ENCODE data around the gene MEOX2.

DNA sequence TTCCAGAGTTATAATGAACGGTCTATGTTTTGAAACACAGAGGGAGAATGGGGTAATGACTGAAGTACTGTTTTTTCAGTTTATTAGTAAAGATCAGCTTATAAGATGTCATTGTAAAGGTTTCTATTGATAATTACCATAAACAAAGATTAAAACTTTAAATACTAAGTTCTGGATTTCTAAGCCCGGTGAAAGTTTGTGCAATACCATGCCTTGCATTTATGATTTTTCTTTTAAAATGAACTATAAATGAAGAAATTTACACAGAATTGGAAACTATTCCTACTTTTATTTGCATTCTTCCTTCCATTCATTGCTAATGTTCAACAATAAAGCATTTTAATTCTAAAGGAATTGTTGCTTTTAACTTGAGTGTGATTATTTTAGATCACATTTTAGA lies 4.9 kb downstream of the MEOX2 start:
- TF ChIP-seq, protein P1, sequence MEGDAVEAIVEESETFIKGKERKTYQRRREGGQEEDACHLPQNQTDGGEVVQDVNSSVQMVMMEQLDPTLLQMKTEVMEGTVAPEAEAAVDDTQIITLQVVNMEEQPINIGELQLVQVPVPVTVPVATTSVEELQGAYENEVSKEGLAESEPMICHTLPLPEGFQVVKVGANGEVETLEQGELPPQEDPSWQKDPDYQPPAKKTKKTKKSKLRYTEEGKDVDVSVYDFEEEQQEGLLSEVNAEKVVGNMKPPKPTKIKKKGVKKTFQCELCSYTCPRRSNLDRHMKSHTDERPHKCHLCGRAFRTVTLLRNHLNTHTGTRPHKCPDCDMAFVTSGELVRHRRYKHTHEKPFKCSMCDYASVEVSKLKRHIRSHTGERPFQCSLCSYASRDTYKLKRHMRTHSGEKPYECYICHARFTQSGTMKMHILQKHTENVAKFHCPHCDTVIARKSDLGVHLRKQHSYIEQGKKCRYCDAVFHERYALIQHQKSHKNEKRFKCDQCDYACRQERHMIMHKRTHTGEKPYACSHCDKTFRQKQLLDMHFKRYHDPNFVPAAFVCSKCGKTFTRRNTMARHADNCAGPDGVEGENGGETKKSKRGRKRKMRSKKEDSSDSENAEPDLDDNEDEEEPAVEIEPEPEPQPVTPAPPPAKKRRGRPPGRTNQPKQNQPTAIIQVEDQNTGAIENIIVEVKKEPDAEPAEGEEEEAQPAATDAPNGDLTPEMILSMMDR (IDR thresholded peaks at IDR 0.05; ENCODE audit: low read depth, low read length) = no peak
- TF ChIP-seq POLR2A (IDR thresholded peaks at IDR 0.05; ENCODE audit: extremely low read depth, insufficient read length) = no peak

All from NB4 (cell line).